GM12872 (cell line): ENCODE data around the gene UMODL1.

Source experiments
- TF ChIP-seq, protein P1 (sequence below): IDR thresholded peaks from 3 replicates; pipeline ENCODE4 v1.5.1; 2011; ENCODE audit warnings: low read depth, mild to moderate bottlenecking, low read length, moderate library complexity; ENCODE audit not compliant: insufficient read depth

UMODL1 gene

DNA sequence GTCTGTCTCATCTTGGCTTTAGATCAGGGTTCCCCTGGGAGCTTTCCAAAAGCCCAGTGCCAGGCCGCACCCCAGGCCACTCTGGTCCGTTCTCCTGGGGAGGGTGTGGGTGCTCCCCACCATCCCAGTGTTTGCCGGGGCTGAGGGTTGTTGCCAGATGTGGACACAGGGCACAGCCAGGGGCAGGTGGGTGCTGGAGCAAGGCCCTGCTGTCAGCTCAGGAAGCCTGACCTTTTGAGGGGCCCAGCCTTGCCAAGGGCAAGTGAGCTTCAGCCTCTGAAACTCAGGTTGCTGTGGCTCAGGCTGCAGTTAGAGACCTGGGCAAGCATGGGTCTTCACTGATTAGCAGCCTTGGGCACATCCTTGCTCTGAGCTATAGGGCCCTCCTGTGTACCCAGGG lies 38.1 kb upstream of the UMODL1 start:
- TF ChIP-seq, protein P1, sequence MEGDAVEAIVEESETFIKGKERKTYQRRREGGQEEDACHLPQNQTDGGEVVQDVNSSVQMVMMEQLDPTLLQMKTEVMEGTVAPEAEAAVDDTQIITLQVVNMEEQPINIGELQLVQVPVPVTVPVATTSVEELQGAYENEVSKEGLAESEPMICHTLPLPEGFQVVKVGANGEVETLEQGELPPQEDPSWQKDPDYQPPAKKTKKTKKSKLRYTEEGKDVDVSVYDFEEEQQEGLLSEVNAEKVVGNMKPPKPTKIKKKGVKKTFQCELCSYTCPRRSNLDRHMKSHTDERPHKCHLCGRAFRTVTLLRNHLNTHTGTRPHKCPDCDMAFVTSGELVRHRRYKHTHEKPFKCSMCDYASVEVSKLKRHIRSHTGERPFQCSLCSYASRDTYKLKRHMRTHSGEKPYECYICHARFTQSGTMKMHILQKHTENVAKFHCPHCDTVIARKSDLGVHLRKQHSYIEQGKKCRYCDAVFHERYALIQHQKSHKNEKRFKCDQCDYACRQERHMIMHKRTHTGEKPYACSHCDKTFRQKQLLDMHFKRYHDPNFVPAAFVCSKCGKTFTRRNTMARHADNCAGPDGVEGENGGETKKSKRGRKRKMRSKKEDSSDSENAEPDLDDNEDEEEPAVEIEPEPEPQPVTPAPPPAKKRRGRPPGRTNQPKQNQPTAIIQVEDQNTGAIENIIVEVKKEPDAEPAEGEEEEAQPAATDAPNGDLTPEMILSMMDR = no peak

DNA sequence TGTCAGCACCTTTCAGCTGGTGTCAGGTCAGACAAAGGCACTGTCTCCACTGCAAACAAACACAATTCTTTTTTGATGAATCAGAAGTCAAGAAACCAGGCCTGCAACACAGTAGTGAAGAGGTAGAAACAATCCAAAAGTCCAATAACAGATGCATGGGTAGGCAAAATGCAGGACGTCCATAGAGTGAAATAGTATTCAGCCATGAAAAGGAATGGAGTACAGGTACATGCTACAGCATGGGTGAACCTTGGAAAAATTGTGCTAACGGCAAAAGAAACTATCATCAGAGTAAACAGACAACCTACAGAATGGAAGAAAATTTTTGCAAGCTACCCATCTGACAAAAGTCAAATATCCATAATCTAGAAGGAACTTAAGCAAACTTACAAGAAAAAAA lies 34.8 kb upstream of the UMODL1 start:
- TF ChIP-seq, protein P1 = no peak

DNA sequence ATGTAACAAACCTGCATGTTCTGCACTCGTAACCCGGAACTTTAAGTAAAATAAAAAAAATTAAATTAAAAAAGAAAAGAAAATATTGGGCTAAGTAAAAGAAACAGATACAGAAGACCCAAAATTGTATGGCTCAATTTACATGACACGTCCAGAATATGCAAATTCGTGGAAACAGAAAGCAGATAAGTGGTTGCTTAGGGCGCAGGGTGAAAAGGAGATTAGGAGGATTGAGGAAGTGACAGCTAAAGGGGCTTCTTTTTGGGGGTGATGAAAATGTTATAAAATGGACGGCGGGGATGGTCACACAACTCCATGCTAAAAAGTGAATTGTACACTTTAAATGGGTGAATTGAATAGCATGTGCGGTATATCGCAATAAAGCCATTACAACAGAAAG lies 33.6 kb upstream of the UMODL1 start:
- TF ChIP-seq, protein P1 = no peak

DNA sequence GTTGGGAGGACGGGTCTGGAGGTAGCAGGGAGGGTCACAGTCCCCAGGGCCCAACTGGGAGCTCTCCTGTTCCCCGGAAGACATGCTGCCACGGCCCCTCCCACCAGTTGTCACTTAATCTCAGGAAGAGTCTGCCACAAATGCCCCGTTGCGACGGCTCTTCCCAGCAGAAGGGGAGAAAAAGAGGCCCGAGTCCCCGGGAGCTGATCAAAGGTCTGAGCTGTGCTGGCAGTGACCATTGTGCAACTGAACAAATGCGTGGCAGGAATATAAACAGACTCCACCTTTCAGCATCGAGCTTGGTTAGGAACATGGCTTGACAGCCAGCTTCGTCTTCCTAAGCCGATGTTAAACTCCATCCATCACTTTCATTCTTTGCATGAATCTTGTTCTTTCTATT lies 33.2 kb upstream of the UMODL1 start:
- TF ChIP-seq, protein P1 = no peak

DNA sequence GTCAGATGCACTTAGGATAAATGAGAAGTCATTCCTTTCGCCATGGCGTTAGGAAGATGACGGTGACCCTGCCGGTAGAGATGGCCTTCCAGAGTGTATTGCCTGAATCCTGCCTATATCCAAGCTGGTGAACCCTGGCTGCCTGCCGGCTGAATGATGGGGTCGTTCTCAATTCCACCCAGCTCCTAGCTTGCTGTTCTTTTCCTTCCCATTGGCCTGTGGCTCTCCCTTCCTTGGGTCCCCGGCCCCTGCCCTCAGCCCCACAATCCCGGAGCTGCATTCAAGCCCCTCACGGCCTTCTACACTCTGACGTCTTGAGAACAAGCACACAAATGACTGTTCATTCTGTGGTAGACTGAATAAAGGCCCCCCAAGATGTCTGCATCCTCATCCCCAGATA lies 32.7 kb upstream of the UMODL1 start:
- TF ChIP-seq, protein P1 = no peak

DNA sequence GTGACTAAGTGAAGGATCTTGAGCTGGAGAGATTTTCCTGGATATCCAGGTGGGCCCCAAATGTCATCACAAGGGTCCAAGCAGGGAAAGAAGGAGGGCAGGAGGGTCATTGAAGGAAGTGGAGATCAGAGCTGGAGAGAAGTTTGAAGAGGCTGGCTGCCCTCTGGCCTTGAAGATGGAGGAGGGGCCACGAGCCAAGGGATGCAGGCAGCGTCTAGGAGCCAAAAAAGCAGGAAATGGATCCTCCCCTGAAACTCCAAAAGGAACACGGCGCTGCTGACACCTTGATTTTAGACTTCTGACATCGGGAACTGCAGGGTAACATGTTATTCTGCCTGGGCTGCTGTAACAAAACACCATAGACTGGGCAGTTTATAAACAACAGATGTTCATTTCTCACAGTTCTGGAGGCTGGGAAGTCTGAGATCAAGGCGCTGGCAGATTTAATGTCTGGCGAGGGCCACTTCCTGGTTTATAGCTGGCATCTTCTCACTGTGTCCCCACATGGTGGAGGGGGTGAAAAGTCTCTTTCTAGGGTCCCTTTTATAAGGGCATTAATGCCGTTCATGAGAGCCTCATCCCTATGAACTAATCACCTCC lies 32.2 kb upstream of the UMODL1 start:
- TF ChIP-seq, protein P1 = no peak

DNA sequence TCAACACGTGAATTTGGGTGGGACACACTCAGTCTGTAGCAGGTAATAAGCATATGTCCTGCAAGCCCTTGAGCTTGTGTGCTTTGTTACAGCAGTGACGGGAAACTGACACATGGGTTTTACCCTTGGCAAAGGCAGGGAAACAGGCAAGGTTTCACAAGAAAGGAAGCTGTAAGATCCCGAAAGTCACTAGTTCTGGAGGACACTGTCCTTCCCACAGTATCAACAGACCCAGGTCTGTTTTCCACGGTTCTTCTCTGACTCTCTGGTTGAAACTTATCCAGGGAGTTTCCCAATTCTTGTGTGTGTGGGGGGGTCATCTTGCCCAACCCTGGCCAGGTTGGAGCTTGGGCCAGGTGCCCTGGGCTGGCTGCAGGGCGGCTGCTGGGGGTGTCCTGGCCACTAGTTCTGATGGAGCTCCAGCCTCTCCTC lies 31.6 kb upstream of the UMODL1 start:
- TF ChIP-seq, protein P1 = no peak
